ENCODE measurements around the gene ANKFN1.

ANKFN1 gene

DNA sequence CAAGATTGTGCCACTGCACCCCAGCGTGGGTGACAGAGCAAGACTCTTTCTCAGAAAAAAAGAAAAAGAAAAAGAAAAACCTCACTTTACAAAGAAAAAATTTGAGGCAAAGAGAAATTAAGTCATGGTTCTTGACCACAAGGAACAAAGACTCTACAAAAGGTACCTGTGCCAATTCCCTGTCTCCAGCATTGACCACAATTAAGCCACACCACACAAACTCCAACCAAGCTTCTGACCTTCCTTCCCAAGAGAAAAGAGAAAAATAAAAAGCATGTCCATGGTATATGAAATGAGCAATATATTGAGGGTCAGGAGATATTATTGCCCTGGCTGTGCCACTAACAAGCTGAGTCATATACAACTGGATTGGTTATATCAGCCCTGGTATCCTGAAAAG, 293.9 kb downstream of the ANKFN1 start:
- DNase-seq, result no peak

- no peak for DNase-seq
These were observed 295.1 kb downstream of the ANKFN1 start for GRCh38 chr17:56448371-56448770.

DNA sequence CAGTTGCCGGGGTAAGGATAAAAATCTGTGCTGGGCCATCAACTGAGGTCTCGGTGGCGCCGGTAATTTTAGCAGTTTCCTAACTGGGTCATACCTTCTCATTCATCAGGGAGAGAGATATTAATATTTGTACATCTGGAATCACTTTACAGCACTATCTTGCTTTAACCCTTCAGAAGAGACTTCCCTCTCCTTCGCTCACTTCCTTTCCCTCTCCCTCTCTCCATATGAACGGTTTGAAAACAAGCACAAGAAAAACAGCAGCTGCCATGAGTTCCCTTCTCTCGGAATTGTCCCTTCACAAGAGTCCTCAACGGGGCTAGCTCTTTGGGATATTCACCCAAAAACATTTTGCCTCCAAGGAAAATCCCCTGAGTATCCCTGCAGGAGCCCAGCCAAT, 295.9 kb downstream of the ANKFN1 start:
- no peak for DNase-seq

DNA sequence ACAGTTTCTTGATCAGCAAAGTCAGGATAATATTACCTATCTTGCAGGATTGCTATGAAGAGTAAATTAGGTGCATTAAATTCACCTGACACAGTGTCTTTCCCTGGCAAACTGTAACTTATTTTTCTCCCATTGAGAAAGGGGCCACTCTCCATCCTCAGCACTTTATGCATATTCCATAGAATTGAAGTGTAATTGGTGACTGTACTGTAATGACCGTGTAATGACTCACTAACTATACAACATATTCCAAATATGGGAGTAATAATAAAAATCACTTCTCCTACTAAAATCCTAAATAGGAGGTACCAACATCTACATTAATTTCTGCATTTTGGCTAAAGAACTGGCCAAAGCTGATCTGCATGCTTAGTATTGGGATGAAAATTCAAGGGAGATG, 298.4 kb downstream of the ANKFN1 start:
- no peak for DNase-seq

DNA sequence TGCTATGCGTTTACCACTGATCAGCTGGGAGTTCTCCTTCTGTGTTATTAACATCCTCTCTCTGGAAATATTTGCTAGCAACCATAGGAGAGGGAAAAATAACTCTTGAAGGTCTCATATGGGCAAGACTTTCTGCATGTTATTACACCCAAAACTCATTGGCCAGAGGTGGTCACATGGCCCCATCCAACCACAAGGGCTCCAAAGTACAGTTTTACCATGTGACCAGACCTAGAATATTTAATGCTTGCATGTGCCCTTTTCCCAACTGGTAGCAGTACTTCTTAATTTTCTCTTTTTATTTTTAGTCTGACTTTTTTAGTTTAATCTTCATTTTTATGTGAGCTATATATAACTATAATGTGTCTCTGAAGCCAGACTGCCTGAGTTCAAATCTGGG, 299.2 kb downstream of the ANKFN1 start:
- DNase-seq, result no peak

- DNase-seq, result no peak
These were observed 304.2 kb downstream of the ANKFN1 start for GRCh38 chr17:56457501-56457900.

DNA sequence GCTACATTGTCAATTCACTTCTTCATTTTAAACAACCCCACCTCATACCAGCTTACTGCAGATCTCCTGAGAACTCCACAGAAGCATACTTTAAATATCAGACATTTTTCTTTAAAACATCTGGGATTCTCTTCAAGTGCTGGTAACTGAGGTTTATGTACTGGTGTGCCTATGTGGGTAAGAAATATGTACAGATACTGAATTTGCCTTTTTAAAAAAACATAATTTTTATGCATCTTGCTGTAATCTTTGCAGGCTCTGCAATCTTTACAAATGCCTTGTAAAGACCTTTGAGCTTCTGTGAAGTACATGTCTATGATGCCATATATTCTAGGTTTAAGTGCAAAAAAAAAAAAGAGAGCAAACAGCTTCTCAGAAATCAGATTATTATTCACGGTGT, 312.6 kb downstream of the ANKFN1 start:
- DNase-seq, result no peak

DNA sequence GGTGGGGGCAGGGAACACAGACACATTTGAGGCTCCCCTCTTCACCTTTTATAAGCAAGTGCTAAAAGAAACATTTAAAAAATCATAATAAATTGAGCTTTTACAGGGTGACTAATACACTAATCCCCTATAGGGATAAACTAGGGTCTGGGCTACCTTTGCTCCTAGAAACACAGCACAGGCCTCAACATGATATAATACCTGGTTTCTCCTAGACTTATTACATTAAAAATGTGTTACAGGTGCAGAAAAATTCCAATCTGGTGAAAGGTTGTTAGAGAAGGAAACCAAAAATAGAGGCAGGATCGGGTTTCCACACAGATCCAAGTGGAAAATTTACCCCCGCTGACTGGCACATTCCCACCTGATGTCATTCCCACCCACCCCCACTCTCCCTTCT, 315.6 kb downstream of the ANKFN1 start:
- no peak for DNase-seq

DNA sequence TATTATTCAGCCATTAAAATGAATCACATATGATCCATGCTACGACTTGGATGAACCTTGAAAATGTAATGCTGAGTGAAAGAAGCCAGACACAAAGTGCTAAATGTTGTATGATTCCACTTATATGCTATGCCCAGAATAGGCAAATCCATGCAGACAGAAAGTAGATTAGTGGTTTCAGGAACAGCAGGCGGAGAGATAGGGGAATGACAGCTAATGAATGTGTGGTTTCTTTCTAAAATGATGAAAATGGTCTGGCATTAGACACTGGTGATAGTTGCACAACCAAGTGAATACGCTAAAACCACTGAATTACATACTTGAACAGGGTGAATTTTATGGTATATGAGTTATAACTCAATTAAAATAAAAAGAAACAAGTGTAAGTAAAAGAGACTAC, 318.4 kb downstream of the ANKFN1 start:
- no peak for DNase-seq

DNA sequence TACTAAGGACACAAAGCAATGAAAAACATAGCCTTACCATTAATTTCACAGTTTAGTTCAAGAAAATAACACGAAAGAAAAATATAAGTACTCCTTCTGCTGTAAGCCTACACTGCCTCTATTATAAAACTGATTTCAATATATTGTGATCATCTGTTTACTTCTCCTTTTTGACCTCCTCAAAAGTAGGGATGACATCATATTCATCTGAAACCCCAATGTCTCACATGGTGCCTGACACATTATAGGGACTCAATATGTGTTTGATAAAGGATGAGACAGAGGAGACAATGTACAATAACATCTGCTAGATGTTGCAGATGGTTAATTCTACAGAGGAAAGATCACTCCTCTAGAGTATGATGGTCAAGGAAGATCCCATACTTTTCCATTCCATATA, 321.8 kb downstream of the ANKFN1 start:
- no peak for DNase-seq

- peak in 1 of 5 donors; percentile 10 for DNase-seq
These were observed 325.7 kb downstream of the ANKFN1 start for GRCh38 chr17:56478836-56479447.

DNA sequence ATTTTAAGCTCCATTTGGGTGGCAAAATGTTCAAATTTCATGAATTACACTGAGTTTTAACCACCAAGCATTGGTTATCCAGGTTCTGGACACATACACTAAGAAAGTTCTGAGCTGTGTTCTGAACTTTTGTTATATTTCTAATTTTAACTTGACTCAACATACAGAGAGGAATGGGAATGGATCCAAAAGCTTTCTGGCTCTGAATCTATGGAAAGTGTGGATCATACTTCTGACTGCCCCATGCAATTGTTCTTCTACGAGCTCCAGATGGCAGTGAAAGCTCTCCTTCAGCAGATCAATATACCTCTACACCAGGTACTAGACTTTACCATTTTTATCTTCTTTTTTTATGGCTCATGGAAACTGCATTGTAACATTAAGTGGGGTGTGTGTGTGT, 327.2 kb downstream of the ANKFN1 start:
- no peak for DNase-seq

DNA sequence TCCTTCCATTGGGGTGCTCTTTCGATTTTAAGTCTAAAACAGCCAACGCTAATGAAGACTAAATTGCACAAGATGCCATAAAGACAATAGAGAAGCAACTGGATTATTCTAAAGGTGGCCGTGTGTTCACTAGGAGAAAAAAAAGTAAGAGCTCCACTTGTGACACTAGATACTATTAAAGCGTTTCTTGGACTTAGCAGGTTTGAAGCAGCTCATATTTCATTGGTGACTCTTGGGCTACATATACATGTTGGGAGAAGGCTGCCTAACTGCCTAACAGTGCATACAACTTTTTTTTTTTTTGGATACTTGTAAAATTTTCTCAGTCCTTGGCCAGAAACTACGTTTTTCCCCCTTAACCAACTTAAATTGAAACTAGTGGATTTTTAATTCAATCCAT, 328.4 kb downstream of the ANKFN1 start:
- DNase-seq, result no peak

DNA sequence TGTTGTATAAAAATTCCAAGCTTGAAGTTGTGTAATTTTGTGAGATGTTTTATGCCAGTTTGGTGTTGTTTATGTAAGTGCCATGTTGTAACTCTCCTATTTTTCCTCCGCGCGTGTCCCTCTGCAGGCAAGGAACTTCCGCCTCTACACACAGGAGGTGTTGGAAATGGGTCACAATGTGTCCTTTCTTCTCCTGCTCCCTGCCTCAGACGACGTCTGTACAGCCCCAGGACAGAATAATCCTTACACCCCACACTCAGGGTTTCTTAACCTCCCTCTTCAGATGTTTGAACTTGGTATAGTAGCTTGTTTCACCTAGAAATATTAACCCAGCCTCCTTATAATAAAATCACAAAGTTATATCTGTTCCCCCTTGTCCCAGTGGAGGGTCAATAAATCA, 329.0 kb downstream of the ANKFN1 start:
- no peak for DNase-seq

- DNase-seq, result no peak
These were observed 333.5 kb downstream of the ANKFN1 start for GRCh38 chr17:56486732-56487131.

- no peak for DNase-seq
These were observed 335.5 kb downstream of the ANKFN1 start for GRCh38 chr17:56488800-56489199.

DNA sequence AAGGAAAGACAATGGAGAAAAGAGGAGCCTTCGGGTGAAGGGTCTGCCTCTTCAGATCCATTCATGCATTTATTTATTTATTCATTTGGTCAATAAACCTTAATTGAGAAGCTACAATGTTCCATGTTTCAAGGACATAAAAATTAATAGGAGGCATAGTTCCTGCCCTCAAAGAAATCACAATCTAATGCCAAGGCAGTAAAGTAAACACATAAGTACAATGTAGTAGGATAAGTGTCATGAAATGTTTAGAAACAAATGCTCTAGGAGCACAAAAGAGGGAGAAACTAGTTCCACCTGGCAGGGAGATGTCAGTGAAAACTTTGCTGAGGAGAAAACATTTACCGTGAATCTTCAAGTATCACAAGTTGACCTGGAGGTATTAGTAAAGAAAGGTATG, 336.7 kb downstream of the ANKFN1 start:
- no peak for DNase-seq

DNA sequence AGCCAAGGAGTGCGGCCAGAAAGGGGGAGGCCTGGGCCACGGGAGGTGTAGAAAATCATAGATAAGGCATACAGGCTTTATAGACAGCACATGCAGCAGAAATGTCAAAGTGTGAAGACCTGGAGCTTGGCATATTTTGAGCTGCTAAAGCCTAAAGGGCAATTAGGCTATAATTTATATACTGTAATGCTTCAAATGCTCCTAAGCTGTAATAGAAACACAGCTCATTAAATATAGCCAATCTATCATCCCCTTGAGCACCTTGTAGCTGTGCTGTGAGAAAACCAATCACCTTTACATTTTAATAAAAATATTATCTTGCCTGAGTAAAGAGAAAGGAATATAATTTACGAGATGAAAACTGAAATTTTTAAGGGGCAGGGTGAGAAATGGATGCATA, 342.3 kb downstream of the ANKFN1 start:
- no peak for DNase-seq

DNA sequence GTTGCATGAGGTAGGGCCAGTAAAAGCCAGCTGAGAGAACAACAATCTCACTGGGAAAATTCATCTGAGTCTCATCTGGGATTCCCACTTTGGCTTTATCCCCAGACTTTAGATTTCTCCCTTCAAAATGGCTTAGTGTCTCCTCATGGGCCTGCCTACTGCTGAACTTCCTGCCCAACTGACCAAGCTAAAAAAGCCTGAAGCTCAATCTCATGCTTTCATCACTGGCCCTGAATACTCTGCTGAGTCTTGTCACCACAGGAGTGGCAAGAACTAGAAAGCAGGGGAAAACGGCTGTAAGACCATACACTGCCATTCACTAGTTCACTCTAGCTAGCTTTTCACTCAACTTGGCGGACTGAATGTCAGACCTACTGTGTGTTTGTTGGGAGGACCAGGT, 343.9 kb downstream of the ANKFN1 start:
- DNase-seq, result no peak

DNA sequence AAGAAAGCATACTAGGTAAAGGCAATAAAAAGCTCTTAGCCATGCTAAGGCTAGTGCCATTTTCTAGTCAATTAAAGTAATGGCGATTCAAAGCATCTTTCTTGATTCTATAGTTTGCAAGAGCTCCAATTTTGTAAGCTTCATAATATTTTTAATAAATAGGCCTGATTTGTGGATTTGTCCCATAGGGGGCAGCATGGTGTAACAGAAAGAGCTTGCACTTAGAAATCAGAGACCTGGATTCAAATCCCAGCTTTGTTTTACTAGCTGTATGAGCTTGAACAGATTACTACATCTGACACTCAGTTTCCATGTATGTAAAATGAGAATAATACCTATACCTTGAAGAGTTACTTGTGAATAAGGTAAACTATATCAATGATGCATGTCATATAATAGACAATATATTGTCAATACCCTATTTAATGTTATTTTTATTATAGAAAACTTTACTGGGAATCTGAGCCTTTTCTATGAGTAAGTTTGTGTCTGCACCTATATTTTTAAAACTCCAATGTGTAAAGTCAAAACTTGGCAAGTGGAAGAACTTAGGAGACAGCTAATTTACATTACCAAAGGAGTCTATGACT, 346.6 kb downstream of the ANKFN1 start:
- peak in 2 of 5 donors; percentile 10 to 17 for DNase-seq

DNA sequence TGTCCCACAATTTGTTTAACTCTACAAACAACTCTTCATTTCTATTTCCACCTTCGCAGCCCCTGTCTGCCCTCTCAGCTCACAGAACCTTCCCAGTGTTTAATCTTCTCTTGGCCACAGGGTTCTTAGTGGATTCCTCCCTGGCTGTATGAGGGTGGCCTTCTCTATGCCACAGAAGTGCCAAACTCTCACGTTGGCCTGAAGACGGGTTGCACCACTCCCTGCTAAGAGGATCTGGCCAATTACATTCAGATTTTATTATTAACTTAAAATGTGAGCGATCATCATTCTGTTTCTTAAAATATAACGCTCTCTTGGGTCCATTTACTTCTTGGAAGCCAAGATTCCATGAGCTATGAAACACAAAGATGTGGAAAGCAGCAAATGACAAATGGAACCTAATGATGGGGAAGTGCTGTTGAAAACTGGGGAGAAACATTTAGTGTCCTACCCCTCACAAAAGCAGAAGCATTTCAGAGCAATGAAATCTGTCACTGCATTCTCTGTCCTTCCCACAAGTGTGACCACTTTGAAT, 348.9 kb downstream of the ANKFN1 start:
- no peak for DNase-seq

DNA sequence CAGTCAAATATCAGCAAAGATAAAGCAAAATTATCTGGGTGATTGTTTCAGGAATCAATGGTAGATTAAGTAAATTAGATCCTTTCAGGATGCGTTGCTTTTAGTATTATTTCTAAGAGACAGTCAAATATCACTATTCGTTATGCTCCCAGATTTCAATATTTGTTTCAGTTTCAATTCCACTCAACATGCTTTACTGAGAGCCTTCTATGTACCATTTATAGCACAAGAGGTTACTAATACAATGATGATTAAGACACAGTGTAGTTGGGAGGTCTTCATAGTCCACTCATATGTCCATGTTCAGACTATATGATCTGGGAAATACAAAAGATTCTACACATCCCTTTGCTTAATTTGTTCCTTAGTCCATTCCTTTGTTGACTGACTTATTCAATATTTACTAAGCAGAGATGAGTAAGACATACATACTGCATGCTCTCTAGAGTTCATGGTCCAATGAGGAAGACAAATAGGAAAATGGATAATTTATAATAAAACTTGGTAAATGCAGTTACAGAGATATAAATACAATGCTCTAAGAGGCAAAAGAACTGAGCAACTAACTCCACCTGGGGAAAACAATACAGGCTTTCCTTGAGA, 352.0 kb downstream of the ANKFN1 start:
- no peak for DNase-seq

DNA sequence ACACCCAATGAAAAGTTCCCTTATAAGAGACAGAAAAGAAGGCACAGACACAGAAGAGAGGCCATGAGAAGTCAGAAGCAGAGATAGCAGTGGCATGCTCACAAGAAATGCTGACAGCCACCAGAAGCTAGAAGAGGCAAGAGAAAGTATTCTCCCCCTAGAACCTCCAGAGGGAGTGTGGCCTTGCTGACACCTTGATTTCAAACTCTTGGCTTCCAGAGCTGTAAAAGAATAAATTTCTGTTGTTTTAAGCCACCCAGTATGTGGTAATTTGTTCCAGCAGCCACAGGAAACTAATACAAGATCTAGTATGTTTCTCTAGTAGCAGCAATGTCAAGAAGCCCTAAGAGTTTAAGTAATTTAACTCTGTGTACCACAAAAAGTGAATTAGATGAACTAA, 353.1 kb downstream of the ANKFN1 start:
- DNase-seq, result no peak

- DNase-seq, result no peak
These were observed 357.5 kb downstream of the ANKFN1 start for GRCh38 chr17:56510554-56511342.

Data from T-helper 1 cell (primary cell).